ENCODE measurements around the gene LGI4.

The LGI4 gene

GRCh38 chr19:35134601-35135242 is at the start of gene LGI4:
Gene LGI4, minus strand, starts transcription at chr19:35135059. Its CDS starts 379 bp downstream, at chr19:35134680.
- Histone ChIP-seq H3K27ac (ENCODE audit: low read depth, low read length) (no peak within 1 kb of the TSS), H2AFZ (ENCODE audit: low read length, unreplicated experiment) (no peak within 1 kb of the TSS), H3K4me3 (ENCODE audit: low read depth, low read length) (no peak within 1 kb of the TSS), H3K4me1 (ENCODE audit: control insufficient read depth, insufficient read depth, low read length, unreplicated experiment) (no peaks in the 10 kb centered on the region), H3K36me3 (ENCODE audit: insufficient read depth, low read length) (no peaks in the 10 kb centered on the region), H3K27me3 (ENCODE audit: insufficient read depth, low read length) (no peaks in the 10 kb centered on the region), H3K79me2 (ENCODE audit: control insufficient read depth, insufficient read depth, low read length, unreplicated experiment) (no peaks in the 10 kb centered on the region)

GRCh38 chr19:35184267-35184666 is 49.4 kb upstream of the LGI4 start:
- H3K27me3 ChIP-seq (ENCODE audit: insufficient read depth, low read length) = no peaks in the 10 kb centered on the region; the same call in 1 of the 2 replicates
- H3K79me2 ChIP-seq (ENCODE audit: control insufficient read depth, insufficient read depth, low read length, unreplicated experiment) = no peaks in the 10 kb centered on the region
- H2AFZ ChIP-seq (ENCODE audit: low read length, unreplicated experiment) = no peak overlapping the region
- no peaks in the 10 kb centered on the region for H3K36me3 ChIP-seq (ENCODE audit: insufficient read depth, low read length)
- no peaks in the 10 kb centered on the region for H3K4me1 ChIP-seq (ENCODE audit: control insufficient read depth, insufficient read depth, low read length, unreplicated experiment)
- H3K27ac ChIP-seq (ENCODE audit: low read depth, low read length) = no peak overlapping the region
- no peak overlapping the region for H3K4me3 ChIP-seq (ENCODE audit: low read depth, low read length)

GRCh38 chr19:35181387-35181786 is 46.5 kb upstream of the LGI4 start:
- Histone ChIP-seq H3K4me1 (ENCODE audit: control insufficient read depth, insufficient read depth, low read length, unreplicated experiment) (no peaks in the 10 kb centered on the region), H3K79me2 (ENCODE audit: control insufficient read depth, insufficient read depth, low read length, unreplicated experiment) (no peaks in the 10 kb centered on the region), H3K36me3 (ENCODE audit: insufficient read depth, low read length) (no peaks in the 10 kb centered on the region), H2AFZ (ENCODE audit: low read length, unreplicated experiment) (no peak overlapping the region), H3K4me3 (ENCODE audit: low read depth, low read length) (no peak overlapping the region), H3K27me3 (ENCODE audit: insufficient read depth, low read length) (no peaks in the 10 kb centered on the region), H3K27ac (ENCODE audit: low read depth, low read length) (no peak overlapping the region)

GRCh38 chr19:35179830-35180229 is 45.0 kb upstream of the LGI4 start:
- H3K79me2 ChIP-seq (ENCODE audit: control insufficient read depth, insufficient read depth, low read length, unreplicated experiment) = no peaks in the 10 kb centered on the region
- no peak overlapping the region for H3K4me3 ChIP-seq (ENCODE audit: low read depth, low read length)
- H3K36me3 ChIP-seq (ENCODE audit: insufficient read depth, low read length) = no peaks in the 10 kb centered on the region
- no peak overlapping the region for H3K27ac ChIP-seq (ENCODE audit: low read depth, low read length)
- H3K27me3 ChIP-seq (ENCODE audit: insufficient read depth, low read length) = no peaks in the 10 kb centered on the region
- H2AFZ ChIP-seq (ENCODE audit: low read length, unreplicated experiment) = no peak overlapping the region
- peaks cover 8% of the 10 kb centered on the region for H3K4me1 ChIP-seq (ENCODE audit: control insufficient read depth, insufficient read depth, low read length, unreplicated experiment)

- no peaks in the 10 kb centered on the region for H3K27me3 ChIP-seq (ENCODE audit: insufficient read depth, low read length)
Measured at GRCh38 chr19:35178701-35179100, 43.8 kb upstream of the LGI4 start.

GRCh38 chr19:35177377-35178274 is 42.8 kb upstream of the LGI4 start:
- Histone ChIP-seq H3K27ac (ENCODE audit: low read depth, low read length) (no peak overlapping the region), H3K4me3 (ENCODE audit: low read depth, low read length) (no peak overlapping the region), H3K36me3 (ENCODE audit: insufficient read depth, low read length) (no peaks in the 10 kb centered on the region), H3K4me1 (ENCODE audit: control insufficient read depth, insufficient read depth, low read length, unreplicated experiment) (peaks cover 8% of the 10 kb centered on the region), H2AFZ (ENCODE audit: low read length, unreplicated experiment) (no peak overlapping the region), H3K27me3 (ENCODE audit: insufficient read depth, low read length) (no peaks in the 10 kb centered on the region), H3K79me2 (ENCODE audit: control insufficient read depth, insufficient read depth, low read length, unreplicated experiment) (no peaks in the 10 kb centered on the region)

More at GRCh38 chr19:35178701-35179100, 43.8 kb upstream of the LGI4 start:
- H3K79me2 ChIP-seq (ENCODE audit: control insufficient read depth, insufficient read depth, low read length, unreplicated experiment) = no peaks in the 10 kb centered on the region
- H3K27ac ChIP-seq (ENCODE audit: low read depth, low read length) = no peak overlapping the region
- H3K4me3 ChIP-seq (ENCODE audit: low read depth, low read length) = no peak overlapping the region
- H3K36me3 ChIP-seq (ENCODE audit: insufficient read depth, low read length) = no peaks in the 10 kb centered on the region
- no peak overlapping the region for H2AFZ ChIP-seq (ENCODE audit: low read length, unreplicated experiment)
- peaks cover 8% of the 10 kb centered on the region for H3K4me1 ChIP-seq (ENCODE audit: control insufficient read depth, insufficient read depth, low read length, unreplicated experiment)

- Histone ChIP-seq H3K27me3 (ENCODE audit: insufficient read depth, low read length) (no peaks in the 10 kb centered on the region), H3K4me1 (ENCODE audit: control insufficient read depth, insufficient read depth, low read length, unreplicated experiment) (peaks cover 8% of the 10 kb centered on the region), H3K79me2 (ENCODE audit: control insufficient read depth, insufficient read depth, low read length, unreplicated experiment) (no peaks in the 10 kb centered on the region), H3K27ac (ENCODE audit: low read depth, low read length) (no peak overlapping the region), H3K4me3 (ENCODE audit: low read depth, low read length) (no peak overlapping the region), H3K36me3 (ENCODE audit: insufficient read depth, low read length) (no peaks in the 10 kb centered on the region), H2AFZ (ENCODE audit: low read length, unreplicated experiment) (no peak overlapping the region)
Measured at GRCh38 chr19:35176181-35176570, 41.3 kb upstream of the LGI4 start.

GRCh38 chr19:35174226-35174625 is 39.4 kb upstream of the LGI4 start:
- no peaks in the 10 kb centered on the region for H3K79me2 ChIP-seq (ENCODE audit: control insufficient read depth, insufficient read depth, low read length, unreplicated experiment)
- no peak overlapping the region for H3K27ac ChIP-seq (ENCODE audit: low read depth, low read length)
- no peak overlapping the region for H2AFZ ChIP-seq (ENCODE audit: low read length, unreplicated experiment)
- H3K4me3 ChIP-seq (ENCODE audit: low read depth, low read length) = no peak overlapping the region
- H3K4me1 ChIP-seq (ENCODE audit: control insufficient read depth, insufficient read depth, low read length, unreplicated experiment) = peaks cover 8% of the 10 kb centered on the region
- no peaks in the 10 kb centered on the region for H3K27me3 ChIP-seq (ENCODE audit: insufficient read depth, low read length)
- H3K36me3 ChIP-seq (ENCODE audit: insufficient read depth, low read length) = no peaks in the 10 kb centered on the region

- peaks cover 8% of the 10 kb centered on the region for H3K4me1 ChIP-seq (ENCODE audit: control insufficient read depth, insufficient read depth, low read length, unreplicated experiment)
Measured at GRCh38 chr19:35171730-35172129, 36.9 kb upstream of the LGI4 start.

GRCh38 chr19:35170359-35171061 is 35.7 kb upstream of the LGI4 start:
- Histone ChIP-seq H2AFZ (ENCODE audit: low read length, unreplicated experiment) (no peak overlapping the region), H3K4me3 (ENCODE audit: low read depth, low read length) (no peak overlapping the region), H3K4me1 (ENCODE audit: control insufficient read depth, insufficient read depth, low read length, unreplicated experiment) (no peaks in the 10 kb centered on the region), H3K27ac (ENCODE audit: low read depth, low read length) (no peak overlapping the region), H3K36me3 (ENCODE audit: insufficient read depth, low read length) (peaks cover 13% of the 10 kb centered on the region), H3K27me3 (ENCODE audit: insufficient read depth, low read length) (no peaks in the 10 kb centered on the region), H3K79me2 (ENCODE audit: control insufficient read depth, insufficient read depth, low read length, unreplicated experiment) (no peaks in the 10 kb centered on the region)

More at GRCh38 chr19:35171730-35172129, 36.9 kb upstream of the LGI4 start:
- Histone ChIP-seq H3K27ac (ENCODE audit: low read depth, low read length) (no peak overlapping the region), H3K4me3 (ENCODE audit: low read depth, low read length) (no peak overlapping the region), H3K79me2 (ENCODE audit: control insufficient read depth, insufficient read depth, low read length, unreplicated experiment) (no peaks in the 10 kb centered on the region), H2AFZ (ENCODE audit: low read length, unreplicated experiment) (no peak overlapping the region), H3K36me3 (ENCODE audit: insufficient read depth, low read length) (peaks cover under 1% of the 10 kb centered on the region), H3K27me3 (ENCODE audit: insufficient read depth, low read length) (no peaks in the 10 kb centered on the region)

Measured in ACC112 (cell line).